Measurements from ENCODE around the gene TRAF5.

The TRAF5 gene

DNA sequence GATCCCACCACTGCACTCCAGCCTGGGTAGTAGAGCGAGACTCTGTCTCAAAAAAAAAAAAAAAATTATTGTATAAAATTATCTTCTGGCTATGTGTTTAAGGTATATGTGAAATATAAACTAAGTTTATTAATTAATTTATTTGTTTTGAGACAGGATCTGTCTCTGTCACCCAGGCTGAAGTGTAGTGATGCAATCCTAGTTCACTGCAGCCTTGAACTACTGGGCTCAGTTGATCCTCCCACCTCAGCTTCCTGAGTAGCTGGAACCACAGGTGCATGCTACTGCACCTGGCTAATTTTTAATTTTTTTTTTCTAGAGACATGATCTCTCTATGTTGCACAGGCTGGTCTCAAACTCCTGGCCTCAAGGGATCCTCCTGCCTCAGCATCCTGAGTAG lies 97.4 kb downstream of the TRAF5 start:
- Mint-ChIP-seq H3K27ac (no peak overlapping the region), H3K27me3 (ENCODE audit: low read depth) (no peaks in the 10 kb centered on the region), H3K4me1 (ENCODE audit: low read depth) (peaks cover 15% of the 10 kb centered on the region), H3K4me3 (no peak overlapping the region), H3K9me3 (no peaks in the 10 kb centered on the region), H3K36me3 (ENCODE audit: low read depth) (no peaks in the 10 kb centered on the region)
- DNase-seq (ENCODE audit: low spot score), result no peak

Data from T-helper 2 cell treated with Interferon-gamma antibody and Interleukin-4, amounts not matched to agents 5 μg/mL and 100 μg/mL, for 36 hours (primary cell).